SK-N-SH treated with all-trans-retinoic acid at 6 μM for 48 hours (cell line): ENCODE results near the gene TOX2.

Experiments used
- ATAC-seq: fragments of 200-7000 bp; cut with Tn5 transposase; 3 replicates; pipeline ENCODE4 v1.9.1; 2020; ENCODE audit warnings: mild to moderate bottlenecking, moderate library complexity
- ARNTL ChIP-seq: fragments of 450-650 bp; formaldehyde crosslinking; IDR thresholded peaks from 2 replicates; pipeline ENCODE4 v1.5.0; 2020; ENCODE audit warnings: low read depth, mild to moderate bottlenecking, moderate library complexity, borderline replicate concordance
- BACH2 ChIP-seq: fragments of 250-450 bp; sonication (Bioruptor Pico); IDR thresholded peaks from 2 replicates; pipeline ENCODE4 v1.9.0; 2021; ENCODE audit warnings: mild to moderate bottlenecking, borderline replicate concordance
- CSRNP3 ChIP-seq: fragments of 250-450 bp; sonication (Bioruptor Pico); IDR thresholded peaks from 2 replicates; pipeline ENCODE4 v1.5.1; 2021; ENCODE audit warnings: mild to moderate bottlenecking, moderate library complexity
- ESRRG ChIP-seq: fragments of 250-450 bp; sonication (Bioruptor Pico); IDR thresholded peaks from 2 replicates; pipeline ENCODE4 v1.6.1; 2021; ENCODE audit warnings: mild to moderate bottlenecking
- GLIS3 ChIP-seq: fragments of 250-450 bp; sonication (Bioruptor Pico); IDR thresholded peaks from 2 replicates; pipeline ENCODE4 v1.5.0; 2020; ENCODE audit warnings: mild to moderate bottlenecking, moderate library complexity
- ISL1 ChIP-seq: fragments of 250-450 bp; sonication (Bioruptor Pico); IDR thresholded peaks from 2 replicates; pipeline ENCODE4 v2.1.2; 2022; ENCODE audit warnings: mild to moderate bottlenecking, moderate library complexity
- OSR1 ChIP-seq: fragments of 250-450 bp; sonication (Bioruptor Pico); IDR thresholded peaks from 2 replicates; pipeline ENCODE4 v1.8.0; 2022; ENCODE audit warnings: moderate library complexity, mild to moderate bottlenecking, inconsistent platforms
- PPARA ChIP-seq: fragments of 250-450 bp; sonication (Bioruptor Pico); IDR thresholded peaks from 2 replicates; pipeline ENCODE4 v1.5.0; 2020; ENCODE audit warnings: mild to moderate bottlenecking, borderline replicate concordance
- RARB ChIP-seq: fragments of 250-450 bp; sonication (Bioruptor Pico); IDR thresholded peaks from 2 replicates; pipeline ENCODE4 v1.8.0; 2021; ENCODE audit warnings: mild to moderate bottlenecking, moderate library complexity
- SNAI2 ChIP-seq: fragments of 250-450 bp; sonication (Bioruptor Pico); IDR thresholded peaks from 2 replicates; pipeline ENCODE4 v1.5.0; 2020; ENCODE audit warnings: mild to moderate bottlenecking, moderate library complexity
- TCF4 ChIP-seq: fragments of 250-450 bp; sonication (Bioruptor Pico); IDR thresholded peaks from 2 replicates; pipeline ENCODE4 v1.8.0; 2021; ENCODE audit warnings: mild to moderate bottlenecking, moderate library complexity, borderline replicate concordance
- TOX ChIP-seq: fragments of 250-450 bp; sonication (Bioruptor Pico); IDR thresholded peaks from 2 replicates; pipeline ENCODE4 v1.8.0; 2021; ENCODE audit warnings: mild to moderate bottlenecking, moderate library complexity, borderline replicate concordance
- TSHZ2 ChIP-seq: fragments of 250-450 bp; sonication (Bioruptor Pico); IDR thresholded peaks from 2 replicates; pipeline ENCODE4 v1.5.0; 2020; ENCODE audit warnings: mild to moderate bottlenecking, moderate library complexity
- ZC3H10 ChIP-seq: fragments of 250-450 bp; sonication (Bioruptor Pico); IDR thresholded peaks from 2 replicates; pipeline ENCODE4 v1.5.1; 2021; ENCODE audit warnings: mild to moderate bottlenecking, moderate library complexity
- ZFP3 ChIP-seq: fragments of 250-450 bp; sonication (Bioruptor Pico); IDR thresholded peaks from 2 replicates; pipeline ENCODE4 v1.5.0; 2020; ENCODE audit warnings: mild to moderate bottlenecking, moderate library complexity
- ZFP30 ChIP-seq: fragments of 450-650 bp; formaldehyde crosslinking; IDR thresholded peaks from 2 replicates; pipeline ENCODE4 v1.5.0; 2022; ENCODE audit warnings: mild to moderate bottlenecking, moderate library complexity
- ZNF565 ChIP-seq: fragments of 450-650 bp; formaldehyde crosslinking; conservative IDR thresholded peaks from 2 replicates; pipeline ENCODE4 v1.5.0; 2020; ENCODE audit warnings: low read depth, mild to moderate bottlenecking, moderate library complexity
- ZNF70 ChIP-seq: fragments of 450-650 bp; formaldehyde crosslinking; IDR thresholded peaks from 2 replicates; pipeline ENCODE4 v1.5.0; 2020; ENCODE audit warnings: mild to moderate bottlenecking, moderate library complexity
- ZNF8 ChIP-seq: fragments of 450-650 bp; formaldehyde crosslinking; IDR thresholded peaks from 2 replicates; pipeline ENCODE4 v1.5.0; 2020; ENCODE audit warnings: mild to moderate bottlenecking, moderate library complexity
- TF ChIP-seq, protein P1 (sequence below): fragments of 250-450 bp; sonication (Bioruptor Pico); IDR thresholded peaks from 2 replicates; pipeline ENCODE4 v1.8.0; 2020; ENCODE audit warnings: mild to moderate bottlenecking, moderate library complexity, borderline replicate concordance
- TF ChIP-seq, protein P2 (sequence below): fragments of 250-450 bp; sonication (Bioruptor Pico); IDR thresholded peaks from 2 replicates; pipeline ENCODE4 v1.8.0; 2021; ENCODE audit warnings: low read depth, mild to moderate bottlenecking, moderate library complexity, borderline replicate concordance

Gene TOX2

GRCh38 chr20:43895235-43895634 is 19.4 kb upstream of the TOX2 start:
- TF ChIP-seq ESRRG (CRISPR knock-in tag) = no peak
- no peak for TF ChIP-seq ZC3H10 (CRISPR knock-in tag)
- no peak for TF ChIP-seq OSR1 (CRISPR knock-in tag)
- TF ChIP-seq BACH2 = no peak
- TF ChIP-seq ARNTL (CRISPR knock-in tag) = no peak
- TF ChIP-seq ISL1 (CRISPR knock-in tag) = no peak
- no peak for TF ChIP-seq ZFP3 (CRISPR knock-in tag)
- TF ChIP-seq SNAI2 = no peak
- ATAC-seq = no peak

GRCh38 chr20:43899274-43900120 is 15.2 kb upstream of the TOX2 start:
- TF ChIP-seq ESRRG (CRISPR knock-in tag) = no peak
- TF ChIP-seq ZNF565 = no peak
- TF ChIP-seq TCF4 (CRISPR knock-in tag) = no peak
- TF ChIP-seq CSRNP3 = no peak
- no peak for ATAC-seq

DNA sequence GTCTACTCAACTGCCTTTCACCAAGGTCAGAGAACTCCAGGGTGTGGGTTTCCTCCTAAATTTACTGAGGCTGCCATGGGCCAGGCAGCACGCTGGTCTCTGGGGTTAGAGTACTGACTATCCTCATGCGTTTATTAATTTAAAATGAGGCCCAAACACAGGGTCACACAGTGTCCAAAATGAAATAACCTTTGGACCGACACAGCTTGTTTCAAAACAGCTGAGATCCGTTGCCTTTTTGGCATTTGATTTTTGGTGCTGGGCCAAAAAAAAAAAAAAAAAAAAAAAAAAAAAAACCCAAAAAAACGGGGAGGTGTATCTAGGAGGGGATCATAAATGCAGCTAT is 14.6 kb upstream of the TOX2 start:
- no peak for ATAC-seq
- no peak for TF ChIP-seq RARB (CRISPR knock-in tag)
- no peak for TF ChIP-seq CSRNP3
- TF ChIP-seq ARNTL (CRISPR knock-in tag) = no peak
- no peak for TF ChIP-seq SNAI2
- no peak for TF ChIP-seq TOX (CRISPR knock-in tag)
- TF ChIP-seq BACH2 = no peak
- TF ChIP-seq, protein P1, sequence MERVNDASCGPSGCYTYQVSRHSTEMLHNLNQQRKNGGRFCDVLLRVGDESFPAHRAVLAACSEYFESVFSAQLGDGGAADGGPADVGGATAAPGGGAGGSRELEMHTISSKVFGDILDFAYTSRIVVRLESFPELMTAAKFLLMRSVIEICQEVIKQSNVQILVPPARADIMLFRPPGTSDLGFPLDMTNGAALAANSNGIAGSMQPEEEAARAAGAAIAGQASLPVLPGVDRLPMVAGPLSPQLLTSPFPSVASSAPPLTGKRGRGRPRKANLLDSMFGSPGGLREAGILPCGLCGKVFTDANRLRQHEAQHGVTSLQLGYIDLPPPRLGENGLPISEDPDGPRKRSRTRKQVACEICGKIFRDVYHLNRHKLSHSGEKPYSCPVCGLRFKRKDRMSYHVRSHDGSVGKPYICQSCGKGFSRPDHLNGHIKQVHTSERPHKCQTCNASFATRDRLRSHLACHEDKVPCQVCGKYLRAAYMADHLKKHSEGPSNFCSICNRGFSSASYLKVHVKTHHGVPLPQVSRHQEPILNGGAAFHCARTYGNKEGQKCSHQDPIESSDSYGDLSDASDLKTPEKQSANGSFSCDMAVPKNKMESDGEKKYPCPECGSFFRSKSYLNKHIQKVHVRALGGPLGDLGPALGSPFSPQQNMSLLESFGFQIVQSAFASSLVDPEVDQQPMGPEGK (CRISPR knock-in tag) = no peak
- TF ChIP-seq ZNF565 = no peak
- no peak for TF ChIP-seq ZNF70 (CRISPR knock-in tag)
- TF ChIP-seq GLIS3 (CRISPR knock-in tag) = no peak
- no peak for TF ChIP-seq PPARA (CRISPR knock-in tag)
- no peak for TF ChIP-seq ZNF8 (CRISPR knock-in tag)
- no peak for TF ChIP-seq OSR1 (CRISPR knock-in tag)

- no peak for ATAC-seq
These were observed 14.2 kb upstream of the TOX2 start for GRCh38 chr20:43900496-43900895.

DNA sequence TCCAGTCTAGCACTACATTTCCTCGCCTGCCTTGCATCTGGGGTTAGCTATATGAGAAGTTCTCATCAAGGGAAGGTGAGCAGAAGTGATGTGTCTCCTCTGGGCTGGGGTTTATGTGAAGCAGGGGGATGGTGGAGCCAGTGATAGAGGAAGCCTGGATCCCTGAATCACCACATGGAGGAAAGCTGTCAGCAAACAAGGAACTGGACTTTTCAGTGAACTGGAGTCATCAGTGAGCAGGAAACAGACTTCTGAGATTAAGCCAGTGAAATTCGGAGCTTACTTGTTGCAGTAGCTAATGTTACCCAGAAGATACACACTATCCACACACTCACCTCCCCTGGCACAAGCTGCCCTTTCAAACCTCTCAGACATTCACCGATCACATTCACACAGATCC is 13.4 kb upstream of the TOX2 start:
- no peak for ATAC-seq
- no peak for TF ChIP-seq BACH2
- no peak for TF ChIP-seq ISL1 (CRISPR knock-in tag)
- TF ChIP-seq, protein P2, sequence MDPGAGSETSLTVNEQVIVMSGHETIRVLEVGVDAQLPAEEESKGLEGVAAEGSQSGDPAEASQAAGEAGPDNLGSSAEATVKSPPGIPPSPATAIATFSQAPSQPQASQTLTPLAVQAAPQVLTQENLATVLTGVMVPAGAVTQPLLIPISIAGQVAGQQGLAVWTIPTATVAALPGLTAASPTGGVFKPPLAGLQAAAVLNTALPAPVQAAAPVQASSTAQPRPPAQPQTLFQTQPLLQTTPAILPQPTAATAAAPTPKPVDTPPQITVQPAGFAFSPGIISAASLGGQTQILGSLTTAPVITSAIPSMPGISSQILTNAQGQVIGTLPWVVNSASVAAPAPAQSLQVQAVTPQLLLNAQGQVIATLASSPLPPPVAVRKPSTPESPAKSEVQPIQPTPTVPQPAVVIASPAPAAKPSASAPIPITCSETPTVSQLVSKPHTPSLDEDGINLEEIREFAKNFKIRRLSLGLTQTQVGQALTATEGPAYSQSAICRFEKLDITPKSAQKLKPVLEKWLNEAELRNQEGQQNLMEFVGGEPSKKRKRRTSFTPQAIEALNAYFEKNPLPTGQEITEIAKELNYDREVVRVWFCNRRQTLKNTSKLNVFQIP (CRISPR knock-in tag) = no peak
- TF ChIP-seq ZC3H10 (CRISPR knock-in tag) = no peak
- TF ChIP-seq ZFP30 (CRISPR knock-in tag) = no peak
- no peak for TF ChIP-seq OSR1 (CRISPR knock-in tag)
- TF ChIP-seq GLIS3 (CRISPR knock-in tag) = no peak
- no peak for TF ChIP-seq TSHZ2 (CRISPR knock-in tag)
- no peak for TF ChIP-seq ZNF70 (CRISPR knock-in tag)
- TF ChIP-seq PPARA (CRISPR knock-in tag) = no peak

More at GRCh38 chr20:43900496-43900895, 14.2 kb upstream of the TOX2 start:
- TF ChIP-seq ARNTL (CRISPR knock-in tag) = no peak
